Hypothalamus (tissue), 51 donors: Measurements from ENCODE around the gene MTOR.
"Not testable (repeated sequence)": the region's sequence is repeated elsewhere in the genome, so short reads cannot be mapped to it uniquely, and the experiment has no call there.

Experiments used
- DNase-seq, 51 donors: peaks; one replicate each; lab custom pipeline; 2025; lab: John Stamatoyannopoulos, UW

MTOR gene

GRCh38 chr1:11070876-11071275 is 191.5 kb downstream of the MTOR start:
- no peak for DNase-seq

- DNase-seq, result peak in 1 of 51 donors; percentile 22
Observed at GRCh38 chr1:11068600-11069473, 193.5 kb downstream of the MTOR start.

GRCh38 chr1:11067716-11068599 is 194.4 kb downstream of the MTOR start:
- DNase-seq, result peak in 12 of 51 donors; percentile 8 to 47 (median 22)

GRCh38 chr1:11065796-11066195 is 196.6 kb downstream of the MTOR start:
- DNase-seq, result no peak

GRCh38 chr1:11064942-11065341 is 197.4 kb downstream of the MTOR start:
- DNase-seq, result no peak

DNA sequence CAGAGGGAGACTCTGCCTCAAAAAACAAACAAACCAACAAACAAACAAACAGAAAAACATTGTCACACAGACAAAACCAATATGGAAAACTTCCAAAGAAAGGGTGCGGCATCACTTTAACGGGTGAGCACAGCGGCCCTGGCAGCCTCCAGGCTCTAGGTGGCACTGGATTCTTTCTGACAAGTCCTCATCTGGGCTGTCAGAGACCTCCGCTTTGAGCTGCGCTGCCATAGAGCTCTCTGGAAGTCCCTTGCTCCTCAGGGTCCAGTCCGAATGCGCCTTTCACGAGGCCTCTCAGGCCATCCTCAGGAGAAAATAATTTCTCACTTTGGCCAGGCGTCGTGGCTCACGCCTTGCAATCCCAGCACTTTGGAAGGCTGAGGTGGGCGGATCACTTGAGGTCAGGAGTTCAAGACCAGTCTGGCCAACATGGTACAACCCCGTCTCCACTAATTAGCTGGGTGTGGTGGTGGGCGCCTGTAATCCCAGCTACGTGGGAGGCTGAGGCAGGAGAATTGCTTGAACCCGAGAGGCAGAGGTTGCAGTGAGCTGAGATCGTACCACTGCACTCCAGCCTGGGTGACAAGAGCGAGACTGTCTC is 198.3 kb downstream of the MTOR start:
- DNase-seq, result not testable (repeated sequence)

- DNase-seq, result peak in 1 of 51 donors; percentile 53
Observed at GRCh38 chr1:11062965-11063401, 199.4 kb downstream of the MTOR start.

- DNase-seq, result no peak
Observed at GRCh38 chr1:11061652-11062365, 200.5 kb downstream of the MTOR start.

GRCh38 chr1:11059968-11060830 is 202.2 kb downstream of the MTOR start, which contains the start of gene SRM:
Gene SRM (minus strand): TSS chr1:11060018. CDS start chr1:11059943, 75 bp downstream.
- peak; percentile 23 to 94 (median 82) for DNase-seq

DNA sequence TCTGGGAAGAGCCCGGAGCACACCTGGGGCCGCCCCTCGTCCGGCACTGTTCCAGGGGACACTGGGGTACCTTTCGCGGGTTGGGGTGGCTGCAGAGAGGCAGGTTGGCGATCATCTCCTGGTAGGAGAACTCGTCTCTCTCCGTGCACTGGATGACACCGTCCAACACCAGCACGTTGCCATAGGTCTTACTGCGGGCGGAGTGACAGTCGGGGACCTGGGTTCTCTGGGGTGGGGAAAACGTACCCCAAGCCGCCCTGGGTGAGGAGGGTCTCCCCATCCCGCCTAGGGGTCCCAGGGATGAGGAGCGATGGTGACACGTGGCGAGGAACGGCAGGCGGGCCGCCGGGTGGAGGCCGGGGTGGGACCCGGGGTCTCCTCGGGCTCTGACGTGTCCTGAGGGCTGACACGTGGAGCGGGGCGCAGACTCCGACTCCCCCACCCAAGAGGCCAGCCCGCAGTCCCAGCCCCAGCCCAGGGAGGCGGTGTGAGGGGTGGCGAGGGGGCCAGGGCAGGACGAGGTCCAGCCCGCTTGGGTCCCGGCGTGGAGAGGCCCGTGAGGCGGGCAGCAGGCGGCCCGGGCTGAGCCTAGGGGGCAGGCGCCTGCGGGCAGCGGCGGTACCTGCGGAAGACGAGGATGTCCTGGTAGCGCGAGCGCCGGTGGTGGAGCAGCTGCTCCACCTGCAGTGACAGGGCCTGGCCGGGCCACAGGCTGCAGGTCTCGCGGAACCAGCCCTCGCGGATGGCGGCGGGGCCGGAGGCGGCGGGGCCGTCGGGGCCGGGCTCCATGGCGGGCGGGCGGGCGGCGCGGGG is 203.0 kb downstream of the MTOR start:
- no peak for DNase-seq

DNA sequence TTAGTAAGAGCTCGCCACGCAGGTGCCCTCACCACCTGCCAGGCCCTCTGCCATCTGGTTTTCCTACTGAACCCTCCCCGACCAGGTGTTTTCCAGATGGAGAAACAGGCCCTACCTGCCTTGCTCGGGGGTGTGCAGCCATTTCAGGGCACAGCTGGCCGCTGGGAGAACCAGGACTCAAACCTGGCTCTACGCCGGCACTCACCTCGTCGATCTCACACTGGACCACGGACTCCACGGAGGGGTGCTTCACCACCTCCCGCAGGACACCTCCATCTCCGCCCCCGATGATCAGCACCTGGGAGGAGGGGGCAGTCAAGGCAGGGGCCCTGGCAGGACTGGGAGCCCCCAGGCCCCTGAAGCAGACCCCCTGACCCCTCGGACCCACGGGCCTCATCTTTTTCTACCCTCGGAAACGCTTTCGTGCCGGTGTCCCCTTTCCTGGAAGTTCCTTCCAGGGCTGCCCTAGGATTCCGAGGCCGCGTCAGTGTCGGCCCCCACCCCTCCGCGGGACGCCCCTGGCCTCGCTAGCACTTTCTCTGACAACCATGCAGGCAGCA is 203.7 kb downstream of the MTOR start:
- no peak for DNase-seq

GRCh38 chr1:11058026-11058425 is 204.3 kb downstream of the MTOR start:
- DNase-seq, result no peak

DNA sequence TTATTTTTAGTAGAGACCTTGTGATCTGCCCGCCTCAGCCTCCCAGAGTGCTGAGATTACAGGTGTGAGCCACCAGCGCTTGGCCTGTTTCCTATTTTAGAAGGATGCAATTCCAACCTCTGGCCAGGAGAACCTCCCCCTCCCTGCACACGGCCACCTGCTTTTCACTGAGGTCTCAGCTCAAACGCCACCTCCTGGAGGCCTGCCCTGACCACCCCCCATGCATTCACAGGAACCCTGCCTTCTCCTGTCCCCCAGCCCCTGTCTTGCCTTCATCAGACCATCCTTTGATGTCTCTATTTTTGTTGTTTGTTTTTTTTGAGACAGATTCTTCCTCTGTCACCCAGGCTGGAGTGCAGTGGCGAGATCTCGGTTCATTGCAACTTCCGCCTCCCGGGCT is 204.9 kb downstream of the MTOR start:
- no peak for DNase-seq
